UCSD-AML1 (cell line): ENCODE data around the gene MSANTD3.
A peak's percentile ranks its signal among the peaks of the same experiment; 100 is the strongest.
"Not testable (repeated sequence)": the region's sequence is repeated elsewhere in the genome, so short reads cannot be mapped to it uniquely, and the experiment has no call there.

ENCODE experiments used
- DNase-seq: peaks from one replicate; lab custom pipeline; 2025; ENCODE audit not compliant: unreplicated experiment; lab: John Stamatoyannopoulos, UW

The MSANTD3 gene

DNA sequence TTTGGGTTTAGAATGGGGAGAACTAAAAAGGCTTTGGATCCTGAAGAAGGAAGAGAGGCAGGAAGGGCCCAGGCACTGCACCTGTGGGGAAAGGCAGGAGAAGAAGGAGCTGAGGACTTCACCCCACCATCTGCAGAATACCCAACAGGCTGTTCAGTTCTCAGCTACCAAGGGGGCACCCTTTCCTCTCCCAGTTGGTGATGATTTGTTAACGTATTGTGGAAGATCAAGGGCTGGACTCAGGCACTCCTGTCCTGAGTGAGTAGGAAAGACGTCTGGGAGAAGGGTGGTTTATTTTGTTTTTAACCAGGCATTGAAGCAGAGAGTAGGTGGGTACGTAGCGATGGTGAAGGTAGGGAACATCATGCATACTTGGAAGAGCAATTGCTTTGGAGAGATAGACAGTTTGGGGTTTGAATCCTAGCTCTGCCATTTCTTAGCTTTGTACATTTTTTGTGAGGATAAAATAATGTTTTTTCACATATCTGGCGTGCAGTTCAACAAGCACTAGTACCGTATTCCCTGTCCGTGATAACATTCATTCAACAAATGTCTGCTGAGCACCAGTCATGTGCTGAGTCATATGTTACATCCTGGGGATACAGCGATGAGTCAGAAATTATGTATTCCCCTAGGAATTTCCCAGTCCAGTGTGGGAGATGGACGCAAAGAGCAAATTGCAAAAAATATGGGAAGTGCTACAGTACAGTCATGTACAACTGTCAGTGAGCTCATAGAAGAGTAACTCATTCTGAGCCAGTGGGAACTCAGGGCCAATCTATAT lies 2.1 kb downstream of the MSANTD3 start:
- no peak for DNase-seq

DNA sequence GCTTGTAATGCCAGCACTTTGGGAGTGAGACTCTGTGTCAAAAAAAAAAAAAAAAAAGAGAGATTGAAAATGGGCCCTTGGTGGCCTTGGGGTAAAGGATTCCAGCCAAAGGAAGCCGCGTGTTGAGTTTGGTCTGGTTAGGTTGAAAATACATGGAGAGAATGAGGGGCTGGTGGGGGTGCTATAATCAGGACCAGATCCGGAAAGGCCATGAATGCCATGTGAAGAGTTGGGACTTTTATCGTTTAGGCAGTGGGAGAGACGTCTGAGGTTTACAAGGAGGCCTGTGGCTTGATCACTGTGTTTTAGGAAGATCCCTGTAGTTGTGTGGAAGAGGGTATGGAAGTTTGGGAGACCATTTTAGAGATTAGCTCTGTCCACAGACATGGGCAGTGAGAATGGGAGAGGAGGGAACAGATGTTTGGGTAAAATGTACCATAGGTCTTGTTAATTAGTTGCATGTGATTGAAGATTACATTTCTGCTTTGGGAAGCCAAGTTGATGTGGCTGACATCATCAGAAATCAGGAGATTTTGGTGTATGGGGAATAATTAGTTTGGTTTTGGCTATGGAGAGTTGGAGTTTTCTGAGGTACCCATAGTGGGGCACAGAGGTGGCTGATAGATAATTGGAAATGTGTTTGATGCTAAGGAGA lies 3.5 kb downstream of the MSANTD3 start:
- DNase-seq: no peak

DNA sequence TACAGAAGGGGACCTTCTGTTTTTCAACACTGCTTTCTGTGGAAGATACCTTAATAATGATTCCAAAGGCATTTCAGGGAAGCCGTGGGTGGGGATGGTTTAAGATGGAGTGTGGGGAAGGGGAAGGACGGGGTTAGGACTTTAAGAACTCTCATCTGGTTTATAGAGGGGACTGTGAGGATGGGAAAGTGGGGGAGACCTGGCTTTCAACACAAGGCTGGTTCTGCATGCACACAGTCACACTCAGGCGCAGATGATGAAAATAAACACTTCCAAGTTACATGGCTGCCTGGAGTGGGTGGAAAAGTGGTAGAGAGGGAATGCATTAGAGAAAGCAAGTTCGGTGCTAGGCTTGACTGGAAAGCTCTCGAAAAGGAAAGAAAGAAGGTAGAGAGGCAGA lies 4.9 kb downstream of the MSANTD3 start:
- DNase-seq: no peak

DNA sequence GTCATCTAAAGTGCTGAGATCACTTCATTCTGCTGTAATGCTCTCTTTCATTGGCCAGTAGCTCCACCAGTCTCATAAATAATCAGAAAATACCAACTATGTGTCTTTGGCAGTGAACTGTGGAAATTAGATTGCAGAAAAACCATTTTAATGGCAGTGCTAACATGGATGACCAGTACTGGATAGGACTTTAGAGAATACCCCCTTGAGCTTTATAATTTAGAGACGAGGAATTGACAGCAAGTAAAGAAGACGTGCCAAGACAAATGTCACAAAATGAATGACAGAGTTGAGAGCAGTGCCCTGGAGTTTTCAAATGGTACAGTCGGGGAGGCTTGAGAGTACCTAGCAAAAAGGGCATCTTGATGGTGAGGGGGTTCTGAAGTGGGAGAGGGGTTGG lies 5.8 kb downstream of the MSANTD3 start:
- no peak for DNase-seq

DNA sequence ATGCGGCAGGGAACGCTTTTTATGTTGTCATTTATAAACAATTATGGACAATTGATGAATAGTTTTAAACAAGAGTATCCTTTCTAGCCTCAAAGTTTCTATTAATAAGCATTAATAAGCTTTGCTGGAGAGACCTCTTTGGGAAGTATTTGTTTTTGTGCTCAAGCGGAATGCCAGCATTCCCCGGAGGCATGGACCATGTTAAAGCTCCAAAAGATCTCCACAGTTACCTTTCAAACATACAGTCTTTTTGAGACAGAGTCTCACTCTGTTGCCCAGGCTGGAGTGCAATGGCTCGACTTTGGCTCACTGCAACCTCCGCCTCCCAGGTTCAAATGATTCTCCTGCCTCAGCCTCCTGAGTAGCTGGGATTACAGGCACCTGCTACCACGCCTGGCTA lies 9.6 kb downstream of the MSANTD3 start:
- DNase-seq: no peak

DNA sequence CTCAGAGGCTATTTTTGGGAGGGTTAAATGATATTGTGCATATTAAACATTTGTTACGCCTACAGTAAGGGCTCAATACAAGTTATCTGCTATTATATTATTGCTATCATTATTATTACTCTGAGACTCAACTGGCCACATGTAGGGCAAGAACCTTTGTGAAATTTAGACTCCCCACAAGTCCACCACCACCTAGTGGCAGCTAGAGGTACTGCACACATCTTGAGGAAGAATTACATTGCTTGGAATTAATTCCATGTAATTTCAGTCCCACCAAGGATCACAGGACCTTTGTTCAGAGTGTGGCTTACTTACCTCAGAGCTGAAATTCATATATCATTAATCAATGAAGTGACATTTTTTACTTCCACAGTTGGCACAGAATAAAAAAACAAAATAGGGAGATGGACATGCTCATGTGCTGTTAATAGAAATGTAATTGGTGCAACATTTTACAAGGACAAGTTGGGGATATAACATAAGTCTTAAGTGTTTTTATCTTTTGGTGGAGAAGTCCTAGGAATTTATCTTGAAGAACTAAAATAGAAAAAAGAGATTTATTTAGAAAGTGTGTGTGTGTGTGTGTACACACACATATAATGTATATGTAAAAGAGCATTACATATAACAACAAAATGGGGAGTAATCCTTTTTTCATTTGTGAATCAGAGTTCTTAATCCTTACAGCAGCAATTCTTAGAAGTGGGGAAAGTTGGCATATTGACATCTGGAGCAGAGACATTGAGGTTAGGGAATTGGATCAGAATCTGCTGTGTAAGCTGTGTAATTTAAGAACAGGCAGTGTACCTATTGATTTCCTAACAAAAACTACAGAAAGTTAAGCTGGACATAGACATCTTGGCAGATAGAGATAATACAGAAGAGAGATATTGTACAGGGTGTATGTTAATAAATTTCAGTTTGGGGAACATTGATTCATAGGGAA lies 11.2 kb downstream of the MSANTD3 start:
- DNase-seq: peak; percentile 24

DNA sequence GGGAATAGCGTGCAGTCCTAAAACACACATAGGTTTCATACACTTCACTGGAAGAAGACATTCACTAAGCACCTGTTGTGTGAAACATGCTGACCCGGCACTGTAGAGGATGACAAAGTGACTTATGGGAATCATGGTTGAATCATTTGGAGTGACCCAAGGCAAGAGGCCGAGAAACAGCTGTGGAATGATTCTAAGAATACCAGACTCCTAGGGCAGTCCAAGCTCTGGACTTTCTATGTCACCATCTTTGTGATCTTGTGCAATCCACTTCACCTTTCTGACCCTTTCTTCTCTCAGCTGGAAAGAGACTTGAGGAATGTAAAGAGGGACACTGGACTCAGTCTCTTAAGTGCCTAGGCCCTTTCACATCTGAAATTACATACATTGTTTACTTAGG lies 13.1 kb downstream of the MSANTD3 start:
- DNase-seq: no peak

DNA sequence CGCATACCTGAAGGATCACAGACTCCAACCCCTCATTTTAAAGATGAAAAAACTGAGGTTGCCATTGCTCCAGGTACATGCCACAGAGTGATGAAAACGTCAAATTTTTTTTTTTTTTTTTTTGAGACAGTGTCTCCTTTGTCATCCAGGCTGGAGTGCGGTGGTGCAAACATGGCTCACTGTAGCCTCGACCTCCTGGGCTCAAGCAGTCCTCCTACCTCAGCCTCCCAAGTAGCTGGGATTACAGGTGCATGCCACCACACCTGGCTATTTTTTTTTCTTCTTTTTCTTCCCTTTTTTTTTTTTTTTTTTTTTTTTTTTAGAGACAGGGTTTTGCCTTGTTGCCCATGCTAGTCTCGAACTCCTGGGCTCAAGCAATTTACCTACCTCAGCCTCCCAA lies 13.5 kb downstream of the MSANTD3 start:
- DNase-seq: not testable (repeated sequence)

DNA sequence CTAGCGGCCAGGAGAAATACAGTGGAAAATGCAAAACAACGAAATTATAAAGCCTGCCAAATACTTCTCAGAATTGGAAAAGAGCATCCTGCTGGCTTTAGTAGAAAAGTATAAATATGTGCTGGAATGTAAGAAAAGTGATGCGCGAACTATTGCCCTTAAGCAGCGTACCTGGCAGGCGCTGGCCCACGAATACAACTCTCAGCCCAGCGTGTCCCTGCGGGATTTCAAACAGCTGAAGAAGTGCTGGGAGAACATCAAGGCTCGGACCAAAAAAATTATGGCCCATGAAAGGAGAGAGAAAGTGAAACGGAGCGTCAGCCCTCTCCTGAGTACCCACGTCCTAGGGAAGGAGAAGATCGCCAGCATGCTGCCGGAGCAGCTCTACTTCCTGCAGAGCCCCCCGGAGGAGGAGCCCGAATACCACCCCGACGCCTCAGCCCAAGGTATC lies 15.0 kb downstream of the MSANTD3 start:
- DNase-seq: no peak

DNA sequence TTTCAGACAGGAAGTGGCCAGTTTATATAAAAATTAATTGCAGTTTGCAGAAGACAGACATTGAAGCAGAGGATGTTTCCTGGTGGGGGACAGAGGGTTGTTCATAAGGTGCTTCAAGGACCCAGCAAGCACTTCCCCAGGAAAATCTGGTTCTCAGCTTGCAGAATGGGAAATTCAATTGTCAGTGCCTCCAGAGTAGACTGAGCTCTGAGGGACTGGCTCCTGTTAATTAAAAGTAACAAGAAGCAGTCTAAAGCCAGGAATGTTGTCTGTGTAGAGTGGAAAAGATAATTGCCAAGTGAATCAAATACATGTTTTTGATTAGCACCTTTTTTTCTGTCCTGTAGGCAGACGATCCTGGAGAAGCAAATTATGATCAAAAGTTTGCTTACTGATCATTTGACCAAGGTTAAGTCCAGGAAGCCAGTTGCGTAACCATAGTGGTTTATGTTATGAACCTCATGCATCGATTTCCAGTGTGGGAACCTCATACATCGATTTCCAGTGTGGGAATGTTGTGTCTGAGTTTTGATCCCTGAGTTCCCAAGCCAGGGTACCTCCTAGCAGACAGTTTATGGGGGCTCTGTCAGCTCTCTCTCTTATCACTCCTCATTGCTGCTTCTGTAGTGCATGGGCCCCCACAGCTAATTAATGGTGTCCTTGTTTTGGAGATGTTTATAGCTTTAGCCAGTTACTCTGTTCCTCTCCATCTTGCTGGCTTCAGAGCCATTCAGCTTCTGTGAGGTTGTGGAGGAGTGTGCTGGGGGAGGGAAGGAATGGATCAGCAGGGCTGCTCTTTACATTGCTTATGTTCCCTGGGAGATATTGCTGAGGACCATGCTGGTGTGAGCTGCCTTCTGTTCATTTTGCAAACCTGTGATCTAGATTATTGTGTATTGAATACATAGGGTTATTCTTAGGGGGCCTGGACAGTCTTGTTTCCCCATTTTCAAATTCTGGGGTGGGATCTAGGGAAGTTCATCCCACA lies 17.1 kb downstream of the MSANTD3 start:
- no peak for DNase-seq

DNA sequence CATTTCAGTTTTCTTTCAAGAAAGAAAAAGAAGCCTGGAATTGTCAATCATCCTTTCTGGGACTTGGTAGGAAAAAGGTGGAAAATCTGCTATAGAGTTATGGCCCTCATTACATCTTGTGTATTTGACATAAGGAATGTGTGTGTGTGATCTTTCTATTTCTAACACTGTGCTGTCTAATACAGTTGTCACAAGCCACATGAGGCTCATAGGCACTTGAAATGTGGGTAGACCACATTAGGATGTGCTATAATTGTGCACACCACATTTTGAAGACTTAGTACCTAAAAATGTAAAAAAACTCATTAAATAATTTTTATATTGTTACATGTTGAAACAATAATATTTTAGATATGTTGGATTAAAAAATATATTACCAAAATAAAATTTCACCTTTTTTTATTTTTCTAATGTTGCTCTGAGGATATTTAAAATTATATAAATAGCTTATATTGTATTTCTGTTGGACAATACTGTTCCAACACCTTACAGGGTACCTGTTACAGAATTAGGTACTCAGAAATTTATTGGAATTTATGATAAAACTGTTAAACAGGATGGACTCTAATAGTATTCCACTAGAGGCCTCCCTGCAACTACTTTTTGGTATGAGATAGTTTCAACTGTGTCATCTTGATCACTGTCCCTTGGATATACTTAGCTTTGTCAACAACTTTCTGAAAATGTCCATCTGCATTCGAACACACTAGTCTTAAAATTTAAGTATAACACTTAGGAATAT lies 18.4 kb downstream of the MSANTD3 start:
- no peak for DNase-seq

DNA sequence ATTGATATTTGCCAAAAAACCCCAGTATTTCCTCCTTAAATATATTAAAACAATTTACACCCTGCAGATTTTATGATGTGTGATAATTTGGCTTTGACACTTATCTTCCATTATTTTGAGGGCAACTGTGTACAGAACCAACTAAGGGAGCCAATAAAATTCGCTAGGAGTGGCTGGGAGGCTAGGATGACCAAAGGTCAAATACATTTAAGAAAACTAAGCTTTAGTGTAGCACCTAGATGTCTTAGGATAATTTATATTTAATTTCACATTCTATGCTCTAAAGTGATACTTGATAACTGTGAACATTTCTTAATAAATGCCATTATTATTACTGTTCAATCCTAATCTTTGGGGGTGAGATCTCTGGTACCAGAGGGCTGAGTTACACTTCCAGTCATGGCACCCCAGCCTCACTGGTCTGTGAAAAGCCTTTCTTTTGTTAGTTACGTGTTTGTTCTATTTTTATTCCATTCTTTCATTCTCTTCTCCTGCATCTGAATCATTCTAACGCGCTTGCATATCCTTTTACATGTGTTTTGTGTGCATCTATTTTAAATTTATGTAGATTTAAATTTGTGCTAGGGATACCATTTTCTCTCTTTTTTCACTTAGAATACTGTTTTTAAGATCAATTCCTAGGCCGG lies 19.1 kb downstream of the MSANTD3 start:
- DNase-seq: no peak

DNA sequence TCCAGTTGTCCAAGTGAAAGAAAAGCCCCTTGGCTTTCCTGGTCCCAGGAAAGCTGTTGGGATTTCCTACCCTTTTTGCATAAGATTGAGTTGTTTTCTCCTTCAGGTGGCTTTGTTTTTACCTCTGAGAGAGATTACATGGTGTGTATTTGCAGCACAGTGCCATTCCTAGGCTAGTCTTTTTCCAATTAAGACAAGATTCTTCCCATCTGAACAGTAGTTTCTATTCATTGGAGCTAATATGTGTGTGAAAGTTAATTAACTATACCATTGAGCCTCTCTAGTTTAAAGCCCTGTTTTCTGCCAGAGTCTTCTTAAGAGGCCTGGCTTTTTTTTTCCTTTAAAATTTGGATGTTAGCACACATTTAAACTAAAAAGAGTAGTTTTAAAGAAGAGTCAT lies 20.1 kb downstream of the MSANTD3 start:
- DNase-seq: no peak

DNA sequence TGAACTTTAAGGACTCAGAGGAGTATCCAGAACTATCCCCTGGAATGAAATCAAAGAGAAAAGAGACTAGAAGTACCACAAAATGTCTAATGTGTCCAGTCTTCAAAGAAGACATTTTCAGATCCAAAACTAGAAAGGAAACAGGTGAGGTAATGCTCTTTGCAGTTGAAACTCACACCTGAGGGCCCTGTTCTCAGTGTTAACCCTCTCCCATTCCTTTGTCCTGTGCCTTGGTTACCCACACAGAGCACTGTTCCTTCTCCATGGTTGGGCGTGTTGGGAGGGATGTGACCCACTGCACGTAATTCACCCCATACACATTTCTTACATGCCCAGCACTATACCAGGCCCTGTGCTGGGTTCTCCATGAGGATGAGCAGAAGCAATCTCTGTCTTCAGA lies 21.3 kb downstream of the MSANTD3 start:
- no peak for DNase-seq

DNA sequence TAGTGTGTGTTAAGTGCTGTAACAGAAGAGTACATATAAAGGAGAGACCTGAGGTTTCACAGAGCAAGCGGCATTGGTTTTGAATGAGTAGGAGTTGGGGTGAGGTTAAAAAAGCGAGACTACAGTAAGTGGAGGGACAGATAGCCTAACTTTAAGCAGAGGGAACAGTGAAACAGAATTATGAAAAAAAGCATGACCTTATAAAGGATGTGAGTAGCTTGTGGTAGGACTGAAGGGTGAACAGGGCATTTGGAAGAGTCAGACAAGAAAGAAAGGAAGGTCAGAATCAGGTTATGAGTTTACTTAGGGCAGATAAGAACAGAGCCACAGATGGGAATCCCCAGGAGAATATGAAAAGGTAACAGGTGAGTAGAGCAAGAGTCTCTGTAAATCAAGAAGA lies 22.5 kb downstream of the MSANTD3 start:
- DNase-seq: no peak

DNA sequence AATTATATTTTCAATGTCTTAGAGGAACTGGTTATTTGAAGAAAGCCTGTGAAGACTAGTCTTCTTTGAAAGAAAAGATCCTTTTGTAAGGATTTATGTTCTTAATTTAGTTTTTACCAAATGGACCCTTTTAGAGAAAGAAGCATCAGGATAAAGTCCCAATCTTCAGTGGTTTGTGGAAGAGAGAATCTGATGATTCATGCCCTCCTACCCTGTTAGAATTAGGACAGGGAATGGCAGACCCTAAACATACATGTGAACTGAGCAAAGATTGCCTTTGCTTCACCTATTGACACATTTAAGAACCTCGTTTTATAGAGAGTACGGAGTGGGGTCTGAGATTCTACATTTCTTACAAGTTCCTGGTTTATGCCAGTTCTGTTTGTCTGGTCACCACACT lies 26.0 kb downstream of the MSANTD3 start:
- no peak for DNase-seq

DNA sequence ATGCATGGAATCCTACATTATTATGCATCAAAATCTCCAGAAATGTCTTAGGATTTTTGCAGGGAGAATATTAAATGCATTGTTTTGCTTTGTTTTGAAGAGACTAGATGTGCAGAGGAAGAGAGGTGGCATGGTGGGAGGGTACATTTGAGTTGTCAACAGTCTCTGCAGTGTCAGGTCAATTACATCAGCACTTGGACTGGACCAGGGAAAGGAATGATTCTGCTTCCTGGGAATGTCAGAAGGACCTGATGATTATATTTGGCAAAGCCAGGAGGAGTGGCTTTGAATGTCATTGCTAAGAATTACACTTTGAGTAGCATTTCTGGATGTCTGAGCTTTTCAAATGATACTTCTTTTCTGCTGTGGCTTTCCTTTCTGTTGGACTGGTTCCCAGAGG lies 28.5 kb downstream of the MSANTD3 start:
- no peak for DNase-seq

DNA sequence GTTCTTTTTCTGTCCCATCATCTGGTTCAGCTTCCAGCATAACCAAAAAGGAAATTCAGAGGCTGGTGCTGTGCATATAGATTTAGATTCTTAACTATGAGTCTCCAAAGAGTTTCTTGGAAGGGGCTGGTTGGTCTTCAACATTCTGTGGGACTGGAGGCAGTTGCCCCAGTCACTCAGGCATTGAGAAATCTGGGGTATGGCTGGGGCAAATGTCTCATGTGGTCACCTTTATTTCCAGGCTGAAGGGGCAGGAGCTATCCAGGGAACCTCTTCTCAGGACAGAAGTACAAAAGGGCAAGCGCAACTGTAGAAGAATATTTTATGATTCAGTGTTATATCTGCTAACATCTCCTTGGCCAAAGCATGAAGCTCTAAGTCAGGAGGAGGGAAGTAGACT lies 30.6 kb downstream of the MSANTD3 start:
- DNase-seq: no peak

DNA sequence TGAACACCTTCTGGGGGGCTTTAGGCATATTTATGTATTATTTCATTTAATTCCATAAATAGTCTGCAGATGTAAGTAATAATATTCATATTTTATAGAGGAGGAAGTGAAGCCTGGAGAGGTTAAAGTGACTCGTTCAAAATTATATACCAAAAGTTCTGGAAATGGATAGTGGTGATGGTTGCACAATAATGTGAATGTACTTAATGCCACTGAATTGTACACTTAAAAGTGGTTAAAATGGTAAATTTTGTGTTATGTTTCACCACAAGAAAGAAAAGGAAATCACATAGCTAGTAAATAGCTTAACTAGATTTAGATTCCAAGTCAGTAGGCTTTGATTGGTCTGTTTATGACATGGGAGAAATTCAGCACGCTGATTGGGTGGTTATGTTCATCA lies 33.0 kb downstream of the MSANTD3 start:
- DNase-seq: no peak
